ENCODE results near the gene FGF1.
A peak's percentile ranks its signal among the peaks of the same experiment; 100 is the strongest.
"Not testable (repeated sequence)": the region's sequence is repeated elsewhere in the genome, so short reads cannot be mapped to it uniquely, and the experiment has no call there.

FGF1 gene

GRCh38 chr5:142655339-142656267 lies 30.3 kb downstream of the FGF1 start:
- H3K4me3 ChIP-seq (ENCODE audit: low read depth, low read length) = no peak overlapping the region
- peak; percentile 74 for DNase-seq (ENCODE audit: low read depth)

GRCh38 chr5:142654578-142655058 lies 31.3 kb downstream of the FGF1 start:
- no peak overlapping the region for H3K4me3 ChIP-seq (ENCODE audit: low read depth, low read length)
- DNase-seq (ENCODE audit: low read depth) = no peak
- TF ChIP-seq MYC (IDR thresholded peaks at IDR 0.05; ENCODE audit: low read depth, low read length) = no peak
- TF ChIP-seq POLR2A (IDR thresholded peaks at IDR 0.05; ENCODE audit: extremely low read depth, insufficient read length) = no peak
- TF ChIP-seq MAX (IDR thresholded peaks at IDR 0.05; ENCODE audit: low read depth, low read length) = no peak
- TF ChIP-seq CTCF (IDR thresholded peaks at IDR 0.05; ENCODE audit: low read depth, low read length) = no peak

More at GRCh38 chr5:142655339-142656267, 30.3 kb downstream of the FGF1 start:
- TF ChIP-seq CTCF (IDR thresholded peaks at IDR 0.05; ENCODE audit: low read depth, low read length) (peak; percentile 92), MAX (IDR thresholded peaks at IDR 0.05; ENCODE audit: low read depth, low read length) (no peak), POLR2A (IDR thresholded peaks at IDR 0.05; ENCODE audit: extremely low read depth, insufficient read length) (no peak)

GRCh38 chr5:142653321-142653720 lies 32.6 kb downstream of the FGF1 start:
- no peak for TF ChIP-seq CTCF (IDR thresholded peaks at IDR 0.05; ENCODE audit: low read depth, low read length)
- no peak for TF ChIP-seq POLR2A (IDR thresholded peaks at IDR 0.05; ENCODE audit: extremely low read depth, insufficient read length)
- no peak for TF ChIP-seq MYC (IDR thresholded peaks at IDR 0.05; ENCODE audit: low read depth, low read length)
- TF ChIP-seq MAX (IDR thresholded peaks at IDR 0.05; ENCODE audit: low read depth, low read length) = no peak
- DNase-seq (ENCODE audit: low read depth) = no peak
- no peak overlapping the region for H3K4me3 ChIP-seq (ENCODE audit: low read depth, low read length)

- H3K4me3 ChIP-seq (ENCODE audit: low read depth, low read length) = no peak overlapping the region
- TF ChIP-seq POLR2A (IDR thresholded peaks at IDR 0.05; ENCODE audit: extremely low read depth, insufficient read length) = no peak
- DNase-seq (ENCODE audit: low read depth) = no peak
Measured at GRCh38 chr5:142652563-142652962, 33.3 kb downstream of the FGF1 start.

GRCh38 chr5:142650881-142651280 lies 35.0 kb downstream of the FGF1 start:
- H3K4me3 ChIP-seq (ENCODE audit: low read depth, low read length) = no peak overlapping the region
- TF ChIP-seq POLR2A (IDR thresholded peaks at IDR 0.05; ENCODE audit: extremely low read depth, insufficient read length) = no peak
- no peak for TF ChIP-seq CTCF (IDR thresholded peaks at IDR 0.05; ENCODE audit: low read depth, low read length)
- TF ChIP-seq MYC (IDR thresholded peaks at IDR 0.05; ENCODE audit: low read depth, low read length) = no peak
- TF ChIP-seq MAX (IDR thresholded peaks at IDR 0.05; ENCODE audit: low read depth, low read length) = no peak

GRCh38 chr5:142650060-142650459 lies 35.8 kb downstream of the FGF1 start:
- H3K4me3 ChIP-seq (ENCODE audit: low read depth, low read length) = no peak overlapping the region
- TF ChIP-seq MYC (IDR thresholded peaks at IDR 0.05; ENCODE audit: low read depth, low read length) (no peak), CTCF (IDR thresholded peaks at IDR 0.05; ENCODE audit: low read depth, low read length) (no peak), MAX (IDR thresholded peaks at IDR 0.05; ENCODE audit: low read depth, low read length) (no peak), POLR2A (IDR thresholded peaks at IDR 0.05; ENCODE audit: extremely low read depth, insufficient read length) (no peak)

More at GRCh38 chr5:142650881-142651280, 35.0 kb downstream of the FGF1 start:
- DNase-seq (ENCODE audit: low read depth) = no peak

GRCh38 chr5:142648108-142648507 lies 37.8 kb downstream of the FGF1 start:
- not testable (repeated sequence) for H3K4me3 ChIP-seq (ENCODE audit: low read depth, low read length); DNase-seq (ENCODE audit: low read depth)

More at GRCh38 chr5:142650060-142650459, 35.8 kb downstream of the FGF1 start:
- DNase-seq (ENCODE audit: low read depth) = no peak
